PFSK-1 (cell line): ENCODE measurements around the gene BRSK2.

Source experiments
- FOXP2 ChIP-seq: optimal IDR thresholded peaks from 2 replicates; pipeline ENCODE3; 2011; ENCODE audit warnings: borderline replicate concordance, control low read depth, inconsistent platforms; ENCODE audit not compliant: insufficient read depth; ENCODE audit errors: extremely low read length, extremely low read depth
- POLR2AphosphoS5 ChIP-seq: IDR thresholded peaks from 2 replicates; pipeline ENCODE4 v1.6.1; 2012; ENCODE audit warnings: low read depth, mild to moderate bottlenecking, control low read depth, low read length, moderate library complexity
- SIN3A ChIP-seq: IDR thresholded peaks from 2 replicates; pipeline ENCODE4 v1.6.1; 2012; ENCODE audit warnings: mild to moderate bottlenecking, low read length, moderate library complexity, borderline replicate concordance; ENCODE audit not compliant: insufficient read depth
- TAF1 ChIP-seq: IDR thresholded peaks from 2 replicates; pipeline ENCODE4 v1.6.1; 2012; ENCODE audit warnings: low read length, control low read depth, borderline replicate concordance; ENCODE audit not compliant: insufficient read depth
- TF ChIP-seq, protein P1 (sequence below), 2 experiments: IDR thresholded peaks; 2 replicates each; pipeline versions ENCODE4 v1.6.1 to v1.8.0; 2011 to 2012; ENCODE audit warnings: low read depth in 2 of 2, low read length in 2 of 2, control low read depth in 1 of 2, inconsistent platforms in 1 of 2, mild to moderate bottlenecking in 1 of 2, moderate library complexity in 1 of 2; ENCODE audit not compliant: insufficient read depth in 1 of 2

BRSK2 gene

GRCh38 chr11:1433977-1434640, 44.4 kb downstream of the BRSK2 start:
- TF ChIP-seq SIN3A, result no peak
- no peak for TF ChIP-seq POLR2AphosphoS5
- TF ChIP-seq, protein P1, sequence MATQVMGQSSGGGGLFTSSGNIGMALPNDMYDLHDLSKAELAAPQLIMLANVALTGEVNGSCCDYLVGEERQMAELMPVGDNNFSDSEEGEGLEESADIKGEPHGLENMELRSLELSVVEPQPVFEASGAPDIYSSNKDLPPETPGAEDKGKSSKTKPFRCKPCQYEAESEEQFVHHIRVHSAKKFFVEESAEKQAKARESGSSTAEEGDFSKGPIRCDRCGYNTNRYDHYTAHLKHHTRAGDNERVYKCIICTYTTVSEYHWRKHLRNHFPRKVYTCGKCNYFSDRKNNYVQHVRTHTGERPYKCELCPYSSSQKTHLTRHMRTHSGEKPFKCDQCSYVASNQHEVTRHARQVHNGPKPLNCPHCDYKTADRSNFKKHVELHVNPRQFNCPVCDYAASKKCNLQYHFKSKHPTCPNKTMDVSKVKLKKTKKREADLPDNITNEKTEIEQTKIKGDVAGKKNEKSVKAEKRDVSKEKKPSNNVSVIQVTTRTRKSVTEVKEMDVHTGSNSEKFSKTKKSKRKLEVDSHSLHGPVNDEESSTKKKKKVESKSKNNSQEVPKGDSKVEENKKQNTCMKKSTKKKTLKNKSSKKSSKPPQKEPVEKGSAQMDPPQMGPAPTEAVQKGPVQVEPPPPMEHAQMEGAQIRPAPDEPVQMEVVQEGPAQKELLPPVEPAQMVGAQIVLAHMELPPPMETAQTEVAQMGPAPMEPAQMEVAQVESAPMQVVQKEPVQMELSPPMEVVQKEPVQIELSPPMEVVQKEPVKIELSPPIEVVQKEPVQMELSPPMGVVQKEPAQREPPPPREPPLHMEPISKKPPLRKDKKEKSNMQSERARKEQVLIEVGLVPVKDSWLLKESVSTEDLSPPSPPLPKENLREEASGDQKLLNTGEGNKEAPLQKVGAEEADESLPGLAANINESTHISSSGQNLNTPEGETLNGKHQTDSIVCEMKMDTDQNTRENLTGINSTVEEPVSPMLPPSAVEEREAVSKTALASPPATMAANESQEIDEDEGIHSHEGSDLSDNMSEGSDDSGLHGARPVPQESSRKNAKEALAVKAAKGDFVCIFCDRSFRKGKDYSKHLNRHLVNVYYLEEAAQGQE (IDR thresholded peaks at IDR 0.05; ENCODE audit: insufficient read depth in 1 of 2, low read depth in 2 of 2, low read length in 2 of 2), result no peak
- TF ChIP-seq TAF1, result no peak
- TF ChIP-seq FOXP2, result no peak

GRCh38 chr11:1435820-1436467, 46.2 kb downstream of the BRSK2 start:
- TF ChIP-seq POLR2AphosphoS5, result no peak
- TF ChIP-seq SIN3A, result no peak
- TF ChIP-seq FOXP2, result no peak
- TF ChIP-seq, protein P1 (IDR thresholded peaks at IDR 0.05; ENCODE audit: insufficient read depth in 1 of 2, low read depth in 2 of 2, low read length in 2 of 2), result peak; percentile 55 to 75; a peak in 3 of 4 replicates
- TF ChIP-seq TAF1, result no peak

DNA sequence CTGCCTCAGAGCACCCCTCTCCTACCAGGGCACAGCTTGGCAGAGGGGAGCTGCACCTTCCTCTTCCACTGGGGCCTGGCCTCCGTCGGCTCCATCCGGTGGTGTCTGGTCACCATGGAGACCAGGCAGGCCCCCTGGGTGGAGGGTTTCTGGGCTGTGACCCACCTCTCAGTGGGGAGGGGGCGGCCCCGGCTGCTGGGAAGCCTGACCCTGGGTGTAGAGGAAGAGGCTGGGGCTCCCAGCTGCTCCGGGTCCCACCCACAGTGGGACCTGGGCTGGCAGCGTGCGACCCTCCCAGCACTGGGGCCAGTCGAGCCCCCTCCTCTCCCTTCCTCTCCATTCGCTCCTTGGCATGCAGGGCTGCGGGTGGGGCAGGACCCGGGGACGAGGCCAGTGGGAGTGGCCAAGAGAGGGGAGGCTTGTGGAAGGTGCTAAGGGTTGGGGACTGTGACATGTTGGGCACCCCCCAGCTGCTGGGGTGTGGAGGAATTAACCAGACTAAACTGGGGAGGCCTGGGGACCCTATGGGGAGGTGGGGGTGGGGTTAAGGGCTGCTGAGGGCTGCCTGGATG, 46.8 kb downstream of the BRSK2 start:
- TF ChIP-seq POLR2AphosphoS5, result no peak
- TF ChIP-seq, protein P1 (IDR thresholded peaks at IDR 0.05; ENCODE audit: insufficient read depth in 1 of 2, low read depth in 2 of 2, low read length in 2 of 2), result no peak
- no peak for TF ChIP-seq FOXP2
- TF ChIP-seq SIN3A, result no peak
- TF ChIP-seq TAF1, result no peak

DNA sequence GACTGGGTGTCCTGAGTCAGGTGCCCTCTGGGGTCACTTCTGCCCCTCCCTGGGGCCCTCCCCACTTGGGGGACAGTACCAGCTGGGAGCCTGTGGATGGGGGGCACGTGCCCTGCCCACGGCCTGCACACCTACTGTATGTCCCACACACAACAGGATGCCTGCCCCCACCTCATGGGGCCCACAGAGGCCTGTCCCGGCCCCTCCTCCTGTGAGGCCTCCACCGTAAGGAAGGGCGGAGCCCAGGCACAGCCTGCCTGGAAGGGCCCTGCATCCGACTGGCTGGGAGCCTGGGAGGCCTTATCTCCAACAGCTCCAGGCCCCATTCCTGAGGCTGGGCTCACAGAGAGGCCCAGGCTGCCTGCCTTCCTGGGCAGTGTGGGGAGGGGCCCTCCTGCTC, 47.8 kb downstream of the BRSK2 start:
- TF ChIP-seq SIN3A (no peak), FOXP2 (no peak), POLR2AphosphoS5 (no peak), TAF1 (no peak)
- TF ChIP-seq, protein P1 (IDR thresholded peaks at IDR 0.05; ENCODE audit: insufficient read depth in 1 of 2, low read depth in 2 of 2, low read length in 2 of 2), result no peak
